Stimulated activated CD4-positive, alpha-beta T cell treated with anti-CD3 and anti-CD28 coated beads, Interleukin-1b, Interleukin-23, amount 100 ng/mL, for 48 hours (primary cell): ENCODE data around the gene GLIS1.

ENCODE experiments used
- DNase-seq: peaks from one replicate; pipeline ENCODE4 v3.0.0-alpha.2; 2020

The GLIS1 gene

DNA sequence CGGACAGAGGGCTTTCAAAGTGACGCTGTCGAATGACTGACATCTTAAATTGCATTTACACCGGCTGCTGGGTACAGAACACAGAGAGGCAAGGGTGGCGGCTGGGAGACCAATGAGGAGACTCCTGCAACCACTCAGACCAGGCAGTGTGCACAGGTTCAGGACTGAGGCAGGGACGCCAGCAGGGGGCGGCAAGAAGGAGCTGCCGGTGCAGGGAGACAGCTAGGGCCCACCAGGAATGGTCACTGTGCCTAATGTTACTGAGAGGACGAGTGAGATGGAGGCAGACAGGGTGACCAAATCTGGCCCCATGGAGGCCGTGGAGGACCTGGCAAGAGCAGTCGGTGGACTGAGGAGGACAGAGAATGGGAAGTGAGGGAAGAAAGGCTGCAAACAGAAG lies 23.5 kb downstream of the GLIS1 start:
- DNase-seq: peak; percentile 10

- DNase-seq: no peak
These were observed 26.7 kb downstream of the GLIS1 start for GRCh38 chr1:53712276-53712675.

DNA sequence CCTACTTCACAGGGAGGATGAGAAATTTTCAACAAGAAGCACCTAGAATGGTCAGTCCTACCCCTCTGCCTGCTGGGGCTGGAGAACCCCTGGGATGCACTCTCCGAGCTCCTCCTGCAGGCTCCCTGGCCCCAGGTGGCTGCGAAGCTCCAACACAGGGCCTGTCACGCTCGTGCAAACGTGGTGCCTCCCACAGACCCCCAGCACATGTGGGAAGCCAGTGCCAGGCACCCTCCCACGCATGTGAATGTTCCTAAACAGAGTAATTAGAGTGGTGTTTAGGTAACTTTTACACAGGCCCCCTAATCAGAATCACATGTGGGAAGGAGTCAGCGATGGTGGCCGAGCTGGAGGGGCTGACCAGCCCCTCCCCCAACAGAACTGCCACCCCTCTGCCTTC lies 28.4 kb downstream of the GLIS1 start:
- no peak for DNase-seq

DNA sequence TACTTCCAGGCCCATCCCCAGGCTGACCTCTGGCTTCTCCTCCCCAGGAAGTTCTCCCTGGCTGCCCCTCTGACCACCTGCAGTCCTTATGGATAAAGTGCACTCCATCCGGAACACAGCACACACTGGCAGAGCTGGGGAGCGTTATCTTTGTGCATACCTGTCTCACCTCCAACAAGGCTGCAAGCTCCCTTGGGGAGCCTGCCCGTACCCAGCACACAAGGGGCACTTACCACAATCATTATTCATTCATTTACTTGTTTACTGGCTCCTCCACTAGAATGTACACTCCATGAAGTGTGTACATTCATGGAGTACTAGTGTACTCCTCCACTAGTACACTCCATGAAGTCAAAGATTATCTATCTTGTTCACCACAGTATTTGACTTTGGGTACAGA lies 30.3 kb downstream of the GLIS1 start:
- no peak for DNase-seq

DNA sequence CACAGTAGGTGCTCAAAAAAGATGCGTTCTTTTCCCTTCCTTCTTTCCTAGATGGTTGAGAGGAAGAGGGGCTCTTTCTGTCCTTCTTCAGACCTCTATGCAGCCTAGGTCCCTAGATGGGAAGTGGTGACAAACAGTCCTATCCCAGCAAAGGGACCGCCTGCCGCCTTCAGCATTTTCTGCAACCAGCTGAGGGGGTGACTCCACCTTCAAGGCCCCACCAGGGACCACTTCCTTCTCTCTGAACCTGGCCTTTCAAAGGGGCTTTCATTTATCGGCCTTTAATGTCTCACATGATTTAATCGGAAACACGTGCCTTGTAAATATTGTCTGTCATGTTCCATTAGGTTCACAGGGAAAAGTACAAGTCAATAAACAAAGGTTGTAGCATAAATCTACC lies 32.6 kb downstream of the GLIS1 start:
- DNase-seq: no peak

DNA sequence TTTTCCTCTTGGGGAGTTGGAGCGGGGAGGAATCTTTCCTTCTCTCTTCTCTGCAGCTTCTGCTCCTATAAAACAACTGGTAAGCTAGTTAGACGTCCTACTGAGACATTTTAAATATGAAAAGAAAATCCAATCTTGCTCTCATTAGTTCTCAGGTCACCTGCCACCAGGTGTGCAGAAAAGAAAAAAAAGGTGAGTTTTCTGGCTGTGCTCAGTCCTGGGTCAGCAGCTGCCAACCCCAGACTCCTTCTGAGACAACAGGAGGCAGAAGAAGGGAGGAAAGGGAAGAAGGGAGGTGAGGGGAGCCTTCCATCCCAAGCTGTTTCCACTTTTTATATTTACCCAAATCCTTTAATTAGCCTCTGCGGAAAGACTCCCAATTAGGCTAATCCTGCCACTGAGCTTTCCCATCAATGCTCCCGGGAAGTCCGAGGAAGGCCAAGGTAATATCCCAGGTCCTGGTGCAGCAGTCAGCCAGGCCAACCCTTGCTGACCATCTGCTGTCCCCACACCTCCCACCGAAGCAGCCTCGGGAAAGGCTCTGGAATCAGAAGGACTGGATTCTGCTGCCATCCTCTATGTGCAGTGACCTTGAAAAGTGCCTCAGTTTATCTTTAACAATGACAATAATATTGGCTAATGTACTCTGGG lies 33.4 kb downstream of the GLIS1 start:
- DNase-seq: no peak

DNA sequence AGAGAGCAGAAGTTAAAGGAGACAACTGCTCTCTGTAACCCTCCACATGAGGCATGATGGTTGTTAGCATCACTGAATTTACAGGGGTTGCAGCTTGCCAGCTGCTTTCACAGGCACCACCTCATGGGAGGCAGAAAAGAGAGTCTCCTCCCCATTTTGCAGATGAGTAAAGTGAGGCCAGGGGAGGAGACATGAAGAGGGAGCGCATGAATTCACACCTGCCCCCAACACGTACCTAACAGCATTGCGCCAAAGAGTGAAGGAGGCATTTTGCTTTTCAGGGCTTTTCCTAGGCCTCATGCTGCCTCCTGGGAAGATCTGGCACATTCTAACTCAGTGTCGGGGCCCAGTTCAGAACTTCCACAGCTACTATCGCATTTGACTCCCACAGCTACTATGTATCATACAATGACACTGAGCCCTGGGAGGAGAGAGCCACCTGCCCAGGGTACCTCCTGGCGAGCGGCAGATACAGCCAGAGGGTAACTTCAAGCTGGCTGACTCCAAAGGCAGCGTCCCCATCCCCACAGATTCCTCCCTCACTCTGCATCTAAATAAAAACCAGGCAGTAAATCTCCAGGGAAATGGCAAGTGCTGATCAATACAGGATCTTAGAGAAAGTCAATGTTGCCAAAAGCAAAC lies 34.0 kb downstream of the GLIS1 start:
- DNase-seq: no peak

DNA sequence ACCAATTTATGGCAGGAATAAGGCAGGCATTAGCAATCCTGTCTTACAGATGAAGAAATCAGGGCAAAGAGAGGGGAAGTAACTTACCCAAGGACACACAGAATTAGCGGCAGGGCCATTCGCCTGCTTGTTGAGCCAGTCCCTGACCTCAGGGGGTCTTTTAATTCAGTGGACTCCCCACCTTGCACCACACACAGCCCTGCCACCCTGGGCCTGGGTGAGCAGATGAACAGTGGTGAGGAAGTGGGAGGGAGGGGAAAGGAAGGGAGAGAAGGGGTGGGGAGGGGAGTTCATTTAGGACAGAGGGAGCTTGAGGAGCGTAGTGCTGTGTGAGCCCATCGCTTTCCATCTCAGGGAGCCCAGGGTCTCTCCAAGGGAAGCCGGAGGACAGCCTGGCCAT lies 34.7 kb downstream of the GLIS1 start:
- DNase-seq: no peak

DNA sequence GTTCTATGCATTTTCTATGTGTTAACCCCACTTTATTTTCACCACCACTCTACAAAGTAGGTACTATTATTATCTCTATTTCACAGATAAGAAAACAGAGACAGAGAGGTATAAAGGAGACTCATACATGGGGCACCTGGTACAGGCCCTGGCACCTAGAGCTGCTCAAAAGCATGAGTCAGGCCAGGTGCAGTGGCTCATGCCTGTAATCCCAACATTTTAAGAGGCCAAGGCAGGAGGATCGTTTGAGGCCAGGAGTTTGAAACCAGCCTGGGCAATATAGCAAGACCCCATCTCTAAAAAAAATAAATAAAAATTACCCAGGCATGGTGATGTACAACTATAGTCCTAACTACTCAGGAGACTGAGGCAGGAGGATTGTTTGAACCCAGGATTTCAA lies 35.8 kb downstream of the GLIS1 start:
- DNase-seq: no peak

DNA sequence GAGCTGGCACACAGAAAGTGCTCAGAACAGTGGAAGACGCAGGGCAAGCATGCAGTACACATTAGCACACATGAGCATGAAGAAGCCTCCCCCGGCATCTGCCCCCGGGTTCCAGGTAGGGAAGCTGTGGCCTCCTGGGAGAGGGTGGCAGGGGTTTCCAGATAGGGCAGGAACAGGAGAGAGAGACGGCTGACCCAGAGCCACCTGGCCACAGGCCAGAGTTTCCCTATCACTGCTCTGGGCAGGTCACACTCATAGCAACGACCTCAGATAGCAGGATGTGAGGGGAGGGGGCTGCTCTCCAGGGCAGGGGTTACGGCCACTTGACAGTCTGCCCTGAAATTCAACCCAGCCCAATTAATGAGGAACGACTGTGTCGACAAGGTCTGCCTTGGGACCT lies 36.6 kb downstream of the GLIS1 start:
- no peak for DNase-seq

DNA sequence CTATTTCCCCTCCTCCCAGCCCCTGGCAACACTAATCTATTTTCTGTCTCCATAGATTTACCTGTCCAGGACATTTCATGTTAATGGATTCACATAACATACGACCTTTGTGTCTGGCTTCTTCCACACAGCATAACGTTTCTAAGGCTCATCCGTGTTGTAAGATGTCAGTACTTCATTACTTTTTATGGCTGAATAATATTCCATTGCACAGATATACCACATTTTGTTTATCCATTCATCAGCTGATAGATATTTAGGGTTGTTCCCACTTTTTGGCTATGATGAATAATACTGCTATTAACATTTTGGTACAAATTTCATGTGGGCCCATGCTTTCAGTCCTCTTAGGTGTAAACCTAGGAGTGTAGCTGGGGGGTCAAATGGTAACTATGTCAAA lies 38.2 kb downstream of the GLIS1 start:
- DNase-seq: no peak

- DNase-seq: no peak
These were observed 39.0 kb downstream of the GLIS1 start for GRCh38 chr1:53699981-53700380.

- DNase-seq: no peak
These were observed 40.5 kb downstream of the GLIS1 start for GRCh38 chr1:53698384-53698980.

DNA sequence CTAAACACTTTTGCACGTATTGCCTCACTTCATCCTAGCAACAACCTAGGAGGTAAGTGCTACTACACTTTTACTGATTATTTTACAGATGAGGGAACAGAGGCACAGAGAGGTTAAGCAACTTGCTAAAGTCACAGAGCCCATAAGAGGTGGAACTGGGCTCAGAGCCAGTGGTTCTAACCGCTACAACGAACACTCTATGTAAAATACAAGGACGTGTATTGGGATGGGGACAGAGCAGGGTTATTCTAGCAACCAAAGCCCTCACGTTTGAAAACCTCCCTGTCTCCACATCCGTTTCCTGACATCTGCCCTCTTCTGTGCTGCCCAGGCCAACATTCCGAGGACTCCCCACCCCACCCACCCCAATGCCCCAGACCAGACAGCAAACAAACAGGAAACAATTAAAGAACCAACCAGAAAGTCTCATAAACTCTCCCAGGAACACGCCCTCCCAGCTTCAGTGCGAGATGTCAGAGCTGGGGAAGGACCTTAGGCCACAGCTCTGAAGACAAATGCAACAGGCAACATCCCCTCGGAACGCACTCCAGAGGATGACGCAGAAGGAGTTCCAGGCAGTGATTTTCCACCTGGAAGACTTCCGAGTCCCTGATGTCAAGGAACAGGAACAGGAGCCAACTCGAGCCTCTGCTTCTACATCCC lies 41.1 kb downstream of the GLIS1 start:
- DNase-seq: no peak

DNA sequence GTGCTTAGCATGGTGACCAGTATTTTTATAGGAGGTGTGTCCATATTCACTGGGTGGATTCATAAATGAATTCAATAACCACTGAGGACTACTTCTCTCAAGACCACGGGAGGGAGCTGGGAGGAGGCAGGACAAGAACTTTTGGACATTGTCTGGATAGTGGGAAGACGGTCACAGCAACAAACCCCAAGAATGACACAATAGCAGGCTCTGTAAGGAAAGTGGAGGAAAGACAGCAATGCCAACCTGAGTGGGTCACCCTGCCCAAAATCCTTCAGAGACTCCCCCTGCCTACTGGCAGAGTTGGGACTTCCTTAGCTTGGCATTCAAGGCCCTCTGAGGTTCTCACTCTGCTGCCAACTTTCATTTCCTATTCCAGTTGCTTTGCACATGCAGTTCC lies 42.0 kb downstream of the GLIS1 start:
- DNase-seq: no peak

- DNase-seq: no peak
These were observed 42.4 kb downstream of the GLIS1 start for GRCh38 chr1:53696571-53696970.

GRCh38 chr1:53696051-53696450 lies 42.9 kb downstream of the GLIS1 start:
- DNase-seq: no peak

GRCh38 chr1:53695116-53695515 lies 43.8 kb downstream of the GLIS1 start:
- DNase-seq: no peak

- DNase-seq: no peak
These were observed 44.3 kb downstream of the GLIS1 start for GRCh38 chr1:53694718-53695091.

GRCh38 chr1:53693773-53694717 lies 44.9 kb downstream of the GLIS1 start:
- DNase-seq: no peak

DNA sequence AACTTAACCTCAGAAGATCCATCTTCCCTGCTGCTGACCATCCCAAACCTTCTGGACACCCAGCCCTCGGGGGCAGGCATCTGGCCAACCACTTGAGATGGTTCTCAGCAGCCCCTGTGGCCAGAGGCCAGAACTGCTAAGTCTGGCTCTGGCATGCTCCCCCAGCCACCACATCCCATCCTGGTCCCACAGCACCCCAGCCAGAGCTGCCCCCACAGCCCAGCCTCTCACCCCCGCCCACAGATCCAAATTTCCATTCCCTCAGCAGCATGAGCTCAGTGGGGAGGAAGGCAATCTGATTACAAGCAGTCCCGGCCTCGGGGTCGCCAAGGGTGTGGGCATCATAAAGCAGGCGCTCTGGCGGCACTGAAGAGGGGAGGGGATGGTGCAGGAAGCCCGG lies 45.6 kb downstream of the GLIS1 start:
- DNase-seq: no peak

DNA sequence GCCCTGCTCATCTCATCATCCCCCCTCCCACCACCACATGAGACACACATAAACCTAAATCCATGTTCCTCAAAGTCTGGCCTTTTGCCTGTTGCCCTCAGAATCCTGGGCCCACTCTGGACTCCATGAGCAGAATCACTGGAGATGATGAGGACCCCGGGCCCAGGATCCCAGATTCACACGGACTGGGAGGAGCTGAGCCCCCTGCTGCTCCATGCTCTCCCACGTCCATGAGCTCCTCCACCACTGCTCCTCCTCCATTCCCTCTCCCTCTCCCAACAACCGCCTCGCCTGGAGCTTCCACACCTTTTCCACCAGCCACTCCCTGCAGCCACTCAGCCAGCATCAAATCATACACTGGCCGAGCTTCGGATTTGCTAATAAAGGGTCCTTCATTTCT lies 47.6 kb downstream of the GLIS1 start:
- no peak for DNase-seq

DNA sequence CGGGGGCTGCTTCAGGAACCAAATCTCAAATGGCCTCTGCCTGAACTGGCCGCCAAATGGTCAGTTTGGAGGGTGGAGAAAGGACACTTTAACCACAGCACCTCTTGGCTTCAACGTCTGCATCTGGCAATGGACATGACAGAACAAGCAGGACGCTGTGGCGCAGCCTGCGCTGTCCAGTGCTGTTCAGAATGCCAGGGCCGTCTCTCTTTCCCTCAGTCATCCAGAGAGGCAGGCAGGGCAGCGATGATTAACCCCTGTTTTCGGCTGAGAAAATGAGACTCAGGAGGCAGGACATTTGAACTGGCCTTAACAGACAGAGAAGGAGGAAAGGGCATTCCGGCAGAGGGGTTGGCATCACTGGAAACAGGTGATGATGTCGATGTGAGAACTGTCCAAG lies 48.6 kb downstream of the GLIS1 start:
- no peak for DNase-seq
